IMR-90 (cell line): ENCODE data around the gene NDUFB4. TPM values are rescaled to one million over a fixed set of nuclear protein-coding genes. Genes with fewer than 3 reads are reported as not detected.

Experiments used
- ATAC-seq: fragments of 200-7000 bp; cut with Tn5 transposase; 2 replicates; pipeline ENCODE4 v1.9.1; 2020; ENCODE audit warnings: low read depth, mild to moderate bottlenecking, moderate library complexity
- BruUV-seq: library from RNA; stranded (reverse); fragments of 400-500 nt; replicated peaks from 2 replicates; lab custom pipeline; 2021; lab: Mats Ljungman, UMichigan
- CTCF ChIA-PET: fragments of 300-600 bp; formaldehyde crosslinking; extraction: SDS; loops from one replicate; lab custom pipeline; 2021; ENCODE audit warnings: antibody characterized with exemption; lab: Yijun Ruan, JAX
- POLR2A ChIA-PET: fragments of 300-600 bp; sonication (Branson Sonifier 250); formaldehyde crosslinking; loops from one replicate; lab custom pipeline; 2022; ENCODE audit warnings: antibody characterized with exemption; ENCODE audit not compliant: unreplicated experiment; lab: Charles Lee
- DNase-seq: peaks from one replicate; pipeline ENCODE4 v3.0.0; 2013
- H2AFZ ChIP-seq: replicated peaks from 2 replicates; pipeline ENCODE3; 2013; ENCODE audit warnings: low read length, mild to moderate bottlenecking; ENCODE audit not compliant: poor library complexity
- H2AK5ac ChIP-seq: 2 replicates; pipeline ENCODE4 v1.6.1; 2013; ENCODE audit warnings: low read depth, low read length, inconsistent platforms
- H2AK9ac ChIP-seq: replicated peaks from 2 replicates; pipeline ENCODE3; 2013; ENCODE audit warnings: mild to moderate bottlenecking, low read depth, low read length, moderate library complexity; ENCODE audit not compliant: poor library complexity
- H2BK120ac ChIP-seq: 2 replicates; pipeline ENCODE4 v1.6.1; 2013; ENCODE audit warnings: low read depth, low read length, inconsistent platforms
- H2BK15ac ChIP-seq: 3 replicates; pipeline ENCODE4 v1.6.1; 2013; ENCODE audit warnings: low read depth, low read length, inconsistent platforms
- H2BK20ac ChIP-seq: 2 replicates; pipeline ENCODE4 v1.6.1; 2013; ENCODE audit warnings: low read depth, mild to moderate bottlenecking, inconsistent platforms, low read length, moderate library complexity
- H2BK5ac ChIP-seq: 2 replicates; pipeline ENCODE4 v1.6.1; 2013; ENCODE audit warnings: mild to moderate bottlenecking, low read depth, low read length, inconsistent platforms; ENCODE audit not compliant: poor library complexity, severe bottlenecking
- H3K14ac ChIP-seq: replicated peaks from 2 replicates; pipeline ENCODE4 v1.6.1; 2013; ENCODE audit warnings: low read depth, low read length, inconsistent platforms
- H3K18ac ChIP-seq: 2 replicates; pipeline ENCODE4 v1.6.1; 2013; ENCODE audit warnings: low read depth, low read length, control low read depth
- H3K23ac ChIP-seq: 2 replicates; pipeline ENCODE4 v1.6.1; 2013; ENCODE audit warnings: low read depth, low read length, inconsistent platforms
- H3K27ac ChIP-seq: 2 replicates; pipeline ENCODE4 v1.5.1; 2013; ENCODE audit warnings: mild to moderate bottlenecking, control low read depth, low read length; ENCODE audit not compliant: insufficient read depth
- H3K27me3 ChIP-seq: 2 replicates; pipeline ENCODE4 v1.6.1; 2013; ENCODE audit warnings: low read length; ENCODE audit not compliant: control insufficient read depth, insufficient read depth
- H3K36me3 ChIP-seq: 2 replicates; pipeline ENCODE4 v1.6.1; 2013; ENCODE audit warnings: low read length, mixed read lengths; ENCODE audit not compliant: control insufficient read depth, insufficient read depth
- H3K4ac ChIP-seq: 2 replicates; pipeline ENCODE4 v1.6.1; 2013; ENCODE audit warnings: low read depth, low read length, inconsistent platforms
- H3K4me1 ChIP-seq: 2 replicates; pipeline ENCODE4 v1.6.1; 2013; ENCODE audit warnings: low read length, mixed read lengths; ENCODE audit not compliant: control insufficient read depth, insufficient read depth
- H3K4me2 ChIP-seq: 2 replicates; pipeline ENCODE4 v1.6.1; 2013; ENCODE audit warnings: low read depth, mild to moderate bottlenecking, control low read depth, low read length, moderate library complexity
- H3K4me3 ChIP-seq: 2 replicates; pipeline ENCODE4 v1.5.1; 2013; ENCODE audit warnings: low read depth, mild to moderate bottlenecking, control low read depth, low read length, moderate library complexity; ENCODE audit not compliant: insufficient read depth
- H3K56ac ChIP-seq: 2 replicates; pipeline ENCODE4 v1.6.1; 2013; ENCODE audit warnings: low read length, inconsistent platforms; ENCODE audit not compliant: insufficient read depth; ENCODE audit errors: extremely low read depth
- H3K79me1 ChIP-seq, 2 experiments: 2 replicates each; pipeline ENCODE4 v1.6.1; 2013; ENCODE audit warnings: low read length in 2 of 2, inconsistent platforms in 1 of 2, low read depth in 1 of 2
- H3K9ac ChIP-seq: 2 replicates; pipeline ENCODE4 v1.6.1; 2013; ENCODE audit warnings: low read depth, low read length, control low read depth
- H3K9me1 ChIP-seq: 2 replicates; pipeline ENCODE4 v1.6.1; 2013; ENCODE audit warnings: low read length, inconsistent platforms; ENCODE audit not compliant: insufficient read depth
- H3K9me3 ChIP-seq: 2 replicates; pipeline ENCODE4 v1.6.1; 2013; ENCODE audit warnings: low read length; ENCODE audit not compliant: control insufficient read depth, insufficient read depth
- H4K20me1 ChIP-seq: 2 replicates; pipeline ENCODE4 v1.6.1; 2013; ENCODE audit warnings: low read length, inconsistent platforms; ENCODE audit not compliant: insufficient read depth
- H4K5ac ChIP-seq: 2 replicates; pipeline ENCODE4 v1.6.1; 2013; ENCODE audit warnings: mild to moderate bottlenecking, low read depth, low read length, control low read depth
- H4K8ac ChIP-seq, 2 experiments: 2 replicates each; pipeline ENCODE4 v1.6.1; 2013; ENCODE audit warnings: low read depth in 2 of 2, low read length in 2 of 2, control low read depth in 1 of 2, inconsistent platforms in 1 of 2
- H4K91ac ChIP-seq: 2 replicates; pipeline ENCODE4 v1.6.1; 2013; ENCODE audit warnings: low read depth, low read length, inconsistent platforms; ENCODE audit not compliant: insufficient read depth
- ELK1 ChIP-seq: fragments of 150-350 bp; IDR thresholded peaks from 2 replicates; pipeline ENCODE4 v1.6.1; 2016; ENCODE audit warnings: low read depth, mild to moderate bottlenecking, low read length, moderate library complexity, borderline replicate concordance
- FOS ChIP-seq: fragments of 150-350 bp; IDR thresholded peaks from 2 replicates; pipeline ENCODE4 v1.6.1; 2016; ENCODE audit warnings: low read depth, low read length
- MAFK ChIP-seq: IDR thresholded peaks from 2 replicates; pipeline ENCODE4 v1.6.1; 2012; ENCODE audit warnings: low read depth, low read length, improper control_type of control experiment
- MXI1 ChIP-seq: IDR thresholded peaks from 2 replicates; pipeline ENCODE4 v1.6.1; 2012; ENCODE audit warnings: low read depth, mild to moderate bottlenecking, low read length, moderate library complexity, borderline replicate concordance
- POLR2A ChIP-seq: IDR thresholded peaks from 2 replicates; pipeline ENCODE4 v1.6.1; 2012; ENCODE audit warnings: mild to moderate bottlenecking, low read depth, low read length
- RAD21 ChIP-seq: IDR thresholded peaks from 2 replicates; pipeline ENCODE4 v1.6.1; 2012; ENCODE audit warnings: low read length, improper control_type of control experiment
- SMC3 ChIP-seq: fragments of 150-350 bp; IDR thresholded peaks from 2 replicates; pipeline ENCODE4 v1.6.1; 2016; ENCODE audit warnings: low read depth, mild to moderate bottlenecking, antibody characterized with exemption, low read length, moderate library complexity
- USF2 ChIP-seq: fragments of 150-350 bp; IDR thresholded peaks from 2 replicates; pipeline ENCODE4 v1.6.1; 2017; ENCODE audit warnings: mild to moderate bottlenecking, antibody characterized with exemption, low read length, low read depth
- WGBS, 2 experiments: methylation state at CpG; one replicate each; pipeline versions ENCODE4 v1.1.5 to v1.1.7; 2013; ENCODE audit warnings: missing lambda C conversion rate in 2 of 2; ENCODE audit not compliant: insufficient read length in 1 of 2; ENCODE audit errors: extremely low coverage in 2 of 2; 5-methylcytosine and 5-hydroxymethylcytosine counted together
- dilution Hi-C: fragments of 300-500 bp; cut with HindIII; formaldehyde crosslinking; loops from one replicate; pipeline ENCODE4 v1.14.3; 2018; ENCODE audit warnings: low sequenced_read_pairs; ENCODE audit not compliant: unreplicated experiment
- in situ Hi-C: fragments of 300-500 bp; cut with MboI; formaldehyde crosslinking; loops from 3 replicates; pipeline ENCODE4 v1.14.3; 2019; ENCODE audit warnings: low sequenced_read_pairs, inconsistent platforms, mixed read lengths
- intact Hi-C: fragments of 100-400 bp; cut with micrococcal nuclease; formaldehyde crosslinking; loops from 2 replicates; pipeline ENCODE4 v1.10.0; 2022
- polyA plus RNA-seq, 3 experiments: library from polyadenylated mRNA; depleted of rRNA; stranded (reverse); fragments of >200 nt; gene quantifications; 2 replicates each; pipeline ENCODE4 v1.2.3, GENCODE V29; 2012; ENCODE audit warnings: low replicate concordance in 1 of 3
- total RNA-seq: library from RNA; depleted of rRNA; stranded (reverse); fragments of >200 nt; gene quantifications from 2 replicates; pipeline ENCODE4 v1.2.3, GENCODE V29; 2012
- TF ChIP-seq, protein P1 (sequence below): conservative IDR thresholded peaks from 2 replicates; pipeline ENCODE4 v1.5.1; 2012; ENCODE audit warnings: mild to moderate bottlenecking, low read depth, low read length, improper control_type of control experiment

The NDUFB4 gene
- total and polyA plus RNA-seq, 2 of the 4 experiments (the other 2 are of a cell fraction) = 53.9 to 278 TPM

DNA sequence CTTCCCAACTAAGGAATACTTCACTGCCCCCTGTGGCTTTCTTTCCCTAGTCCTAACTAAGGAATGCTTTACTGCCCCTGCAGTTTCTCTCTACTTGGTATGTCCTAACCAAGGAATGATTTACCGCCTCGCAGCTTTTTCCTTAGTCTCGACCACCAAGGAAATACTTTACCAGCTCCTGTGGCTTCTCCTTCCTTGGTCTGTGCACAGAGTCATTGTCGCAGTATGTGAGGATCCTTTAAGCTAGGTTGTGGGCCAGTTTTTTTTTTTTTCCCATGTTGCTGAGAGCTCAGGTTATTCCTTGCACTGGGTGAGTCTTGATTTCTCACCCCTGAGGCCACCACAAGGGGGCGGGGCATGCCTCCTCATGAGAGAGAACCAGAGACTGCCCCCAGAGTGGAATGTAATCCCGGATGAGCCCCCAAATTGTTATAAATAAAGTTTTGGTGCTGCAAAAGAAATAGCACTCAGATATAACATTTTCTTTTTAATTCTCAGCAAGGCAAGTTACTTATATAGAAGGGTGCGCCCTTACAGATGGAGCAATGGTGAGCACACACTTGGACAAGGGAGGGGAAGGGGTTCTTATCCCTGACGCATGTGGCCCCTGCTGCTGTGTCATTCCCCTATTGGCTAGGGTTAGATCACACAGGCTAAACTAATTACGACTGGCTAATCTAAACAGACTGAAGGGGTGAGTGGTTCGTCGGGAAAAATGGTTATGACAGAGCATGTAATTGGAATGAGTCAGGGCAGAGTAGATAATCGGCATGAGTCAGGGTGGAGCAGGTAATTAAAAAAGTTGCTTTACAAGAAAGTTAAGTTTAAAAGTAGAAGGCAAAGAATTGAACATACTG is 27.0 kb downstream of the NDUFB4 start:
- 17% methylated on average over 1 of the region's 12 CpGs; no CpG with 5 or more reads in 1 of the 2 experiments for WGBS, 2 experiments
- Histone ChIP-seq H3K36me3 (no peaks in the 10 kb centered on the region), H3K18ac (peak overlapping the region; percentile 61; the same call in 1 of the 2 replicates), H2BK20ac (no peak overlapping the region), H3K27ac (no peak overlapping the region), H3K9me3 (0 out of 2 replicates have a peak, but pooled peaks cover 6% of the 10 kb centered on the region), H2BK5ac (peak overlapping the region; percentile 69), H2AK5ac (peak overlapping the region; percentile 47; the same call in 1 of the 2 replicates), H3K4me2 (no peak overlapping the region), H3K9ac (no peak overlapping the region), H3K56ac (no peak overlapping the region), H2BK15ac (no peak overlapping the region), H3K4me3 (no peak overlapping the region), H2AFZ (no peak overlapping the region), H3K4me1 (no peaks in the 10 kb centered on the region), H4K5ac (no peak overlapping the region; the same call in 1 of the 2 replicates), H3K79me1 (no peaks in the 10 kb centered on the region), H3K14ac (no peak overlapping the region), H3K23ac (no peak overlapping the region), H4K91ac (no peak overlapping the region), H4K20me1 (no peaks in the 10 kb centered on the region), H4K8ac (no peak overlapping the region), H2AK9ac (no peak overlapping the region), H2BK120ac (peak overlapping the region; percentile 27; the same call in 1 of the 2 replicates), H3K9me1 (no peaks in the 10 kb centered on the region), H3K27me3 (no peaks in the 10 kb centered on the region), H3K4ac (no peak overlapping the region)
- dilution Hi-C loops (no loop called here), intact Hi-C loops (no loop called here), in situ Hi-C loops (no loop called here)
- ChIA-PET CTCF (no interaction called here), POLR2A (no interaction called here)
- no peak for TF ChIP-seq MXI1
- no peak for TF ChIP-seq SMC3
- 0 out of 2 replicates have a peak, but pooled peaks have one; percentile 12 for TF ChIP-seq RAD21
- no peak for TF ChIP-seq POLR2A
- TF ChIP-seq ELK1 = no peak
- peak; percentile 51 for TF ChIP-seq FOS
- TF ChIP-seq, protein P1, sequence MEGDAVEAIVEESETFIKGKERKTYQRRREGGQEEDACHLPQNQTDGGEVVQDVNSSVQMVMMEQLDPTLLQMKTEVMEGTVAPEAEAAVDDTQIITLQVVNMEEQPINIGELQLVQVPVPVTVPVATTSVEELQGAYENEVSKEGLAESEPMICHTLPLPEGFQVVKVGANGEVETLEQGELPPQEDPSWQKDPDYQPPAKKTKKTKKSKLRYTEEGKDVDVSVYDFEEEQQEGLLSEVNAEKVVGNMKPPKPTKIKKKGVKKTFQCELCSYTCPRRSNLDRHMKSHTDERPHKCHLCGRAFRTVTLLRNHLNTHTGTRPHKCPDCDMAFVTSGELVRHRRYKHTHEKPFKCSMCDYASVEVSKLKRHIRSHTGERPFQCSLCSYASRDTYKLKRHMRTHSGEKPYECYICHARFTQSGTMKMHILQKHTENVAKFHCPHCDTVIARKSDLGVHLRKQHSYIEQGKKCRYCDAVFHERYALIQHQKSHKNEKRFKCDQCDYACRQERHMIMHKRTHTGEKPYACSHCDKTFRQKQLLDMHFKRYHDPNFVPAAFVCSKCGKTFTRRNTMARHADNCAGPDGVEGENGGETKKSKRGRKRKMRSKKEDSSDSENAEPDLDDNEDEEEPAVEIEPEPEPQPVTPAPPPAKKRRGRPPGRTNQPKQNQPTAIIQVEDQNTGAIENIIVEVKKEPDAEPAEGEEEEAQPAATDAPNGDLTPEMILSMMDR = 0 out of 2 replicates have a peak, but pooled peaks have one; percentile 14
- TF ChIP-seq USF2 = no peak
- TF ChIP-seq MAFK = no peak
- BruUV-seq = no TSS peak
- DNase-seq (peak; percentile 82), ATAC-seq (peak; percentile 29; the same call in 1 of the 2 replicates)
